ENCODE measurements around the gene SLC12A5. TPM values are rescaled to one million over a fixed set of nuclear protein-coding genes. Genes with fewer than 3 reads are reported as not detected.

The SLC12A5 gene
- total and polyA plus RNA-seq, 9 of the 15 experiments (the other 6 are each of a cell fraction or from before 2014, with no cell fraction given) = 0.36 to 7.5 (median 2.1) TPM

- TF ChIP-seq CTCFL (IDR thresholded peaks at IDR 0.05; ENCODE audit: borderline replicate concordance, insufficient read depth, low read depth, low read length, poor library complexity, severe bottlenecking) (no peak), BRD9 (IDR thresholded peaks at IDR 0.05; ENCODE audit: low read depth, partially characterized antibody) (no peak), ARID1B (IDR thresholded peaks at IDR 0.05) (no peak), CBFA2T3 (IDR thresholded peaks at IDR 0.05) (no peak), E4F1 (CRISPR knock-in tag; IDR thresholded peaks at IDR 0.05; ENCODE audit: borderline replicate concordance) (no peak), TFE3 (CRISPR knock-in tag; IDR thresholded peaks at IDR 0.05) (peak; percentile 69), ZNF695 (CRISPR knock-in tag; IDR thresholded peaks at IDR 0.05) (no peak), USF2 (CRISPR knock-in tag; IDR thresholded peaks at IDR 0.05) (peak; percentile 47), CBFA2T2 (conservative IDR thresholded peaks at IDR 0.05) (0 out of 2 replicates have a peak, but pooled peaks have one; percentile 22), XRCC4 (IDR thresholded peaks at IDR 0.05; ENCODE audit: extremely low read depth, insufficient read depth, insufficient read length) (no peak), RAD51 (IDR thresholded peaks at IDR 0.05; ENCODE audit: borderline replicate concordance, low read depth) (peak; percentile 80), NFYB (IDR thresholded peaks at IDR 0.05; ENCODE audit: extremely low read depth, insufficient read length) (no peak), FOSL1 (tag; conservative IDR thresholded peaks at IDR 0.05) (no peak)
Measured at GRCh38 chr20:46020555-46020954, 8.5 kb upstream of the SLC12A5 start (continued).

Measured in K562 (cell line).